ENCODE measurements around the gene AP2S1.

DNA sequence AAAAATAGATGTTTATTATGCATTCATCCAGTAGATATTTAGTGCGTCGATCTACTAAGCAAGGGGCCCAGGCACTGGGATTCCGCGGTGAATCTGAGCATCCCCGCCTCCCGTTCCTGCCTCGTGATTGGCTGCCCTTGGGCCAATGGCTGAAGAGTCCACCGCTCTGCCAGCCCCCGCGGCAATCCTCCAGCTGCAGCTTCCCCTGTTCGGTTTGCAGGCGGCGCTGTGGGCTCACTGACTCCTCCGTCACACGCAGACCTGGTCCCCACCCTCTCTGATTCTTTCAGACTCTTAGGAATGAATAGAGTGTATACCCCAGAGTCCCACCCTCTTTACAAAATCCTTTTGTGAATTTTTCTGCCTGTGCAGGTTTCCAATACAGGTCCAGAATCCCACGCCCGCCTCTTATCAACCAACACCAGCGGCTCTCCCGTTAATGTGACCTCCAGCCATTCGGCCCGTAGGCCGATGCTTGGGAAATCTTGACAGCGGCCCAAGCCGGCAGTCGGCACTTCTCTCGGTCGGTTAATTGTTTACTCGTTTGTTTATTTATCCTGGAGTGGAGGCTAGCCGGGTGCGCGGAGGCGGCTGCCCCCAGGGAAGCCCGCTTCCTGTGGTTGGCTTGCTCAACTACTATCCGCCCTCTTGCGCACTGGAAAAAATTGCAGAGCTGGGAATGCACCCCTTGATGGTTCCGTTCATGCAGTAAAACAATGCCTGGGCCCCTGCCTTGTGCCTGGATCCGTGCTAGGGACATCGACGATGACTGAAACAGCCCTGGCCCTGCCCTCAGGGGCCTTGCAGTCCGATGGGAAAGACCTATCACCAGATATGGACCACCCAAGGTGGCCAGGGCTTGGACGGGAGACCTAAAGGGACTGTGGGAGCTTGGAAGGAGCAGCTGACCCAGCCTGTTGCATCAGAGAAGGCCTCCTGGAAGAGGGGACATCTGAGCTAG, 5.7 kb upstream of the AP2S1 start:
- TF ChIP-seq YY1 (IDR thresholded peaks at IDR 0.05; ENCODE audit: insufficient read depth, insufficient read length) (no peak), SUZ12 (IDR thresholded peaks at IDR 0.05; ENCODE audit: extremely low read depth, insufficient read depth, insufficient read length) (no peak), ZNF274 (IDR thresholded peaks at IDR 0.05; ENCODE audit: low read depth, low read length) (no peak)
